HUES6 (cell line): Measurements from ENCODE around the gene UBAC2.

Source experiments
- H3K27ac ChIP-seq: 2 replicates; pipeline ENCODE4 v1.7.0; 2013; ENCODE audit warnings: low read depth, mild to moderate bottlenecking, low read length, inconsistent platforms
- H3K27me3 ChIP-seq: 2 replicates; pipeline ENCODE4 v1.6.1; 2013; ENCODE audit warnings: low read length; ENCODE audit not compliant: control insufficient read depth, insufficient read depth
- H3K36me3 ChIP-seq: 2 replicates; pipeline ENCODE4 v1.6.1; 2013; ENCODE audit warnings: low read length; ENCODE audit not compliant: control insufficient read depth, insufficient read depth
- H3K4me1 ChIP-seq: 2 replicates; pipeline ENCODE4 v1.6.1; 2013; ENCODE audit warnings: low read length; ENCODE audit not compliant: control insufficient read depth, insufficient read depth
- H3K4me3 ChIP-seq: 2 replicates; pipeline ENCODE4 v1.5.1; 2013; ENCODE audit warnings: low read depth, low read length
- H3K9ac ChIP-seq: one replicate; pipeline ENCODE4 v1.6.1; 2013; ENCODE audit warnings: mild to moderate bottlenecking, low read length
- H3K9me3 ChIP-seq: 2 replicates; pipeline ENCODE4 v1.6.1; 2013; ENCODE audit warnings: low read depth, low read length; ENCODE audit not compliant: control insufficient read depth, insufficient read depth

UBAC2 gene, protein sequence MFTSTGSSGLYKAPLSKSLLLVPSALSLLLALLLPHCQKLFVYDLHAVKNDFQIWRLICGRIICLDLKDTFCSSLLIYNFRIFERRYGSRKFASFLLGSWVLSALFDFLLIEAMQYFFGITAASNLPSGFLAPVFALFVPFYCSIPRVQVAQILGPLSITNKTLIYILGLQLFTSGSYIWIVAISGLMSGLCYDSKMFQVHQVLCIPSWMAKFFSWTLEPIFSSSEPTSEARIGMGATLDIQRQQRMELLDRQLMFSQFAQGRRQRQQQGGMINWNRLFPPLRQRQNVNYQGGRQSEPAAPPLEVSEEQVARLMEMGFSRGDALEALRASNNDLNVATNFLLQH

DNA sequence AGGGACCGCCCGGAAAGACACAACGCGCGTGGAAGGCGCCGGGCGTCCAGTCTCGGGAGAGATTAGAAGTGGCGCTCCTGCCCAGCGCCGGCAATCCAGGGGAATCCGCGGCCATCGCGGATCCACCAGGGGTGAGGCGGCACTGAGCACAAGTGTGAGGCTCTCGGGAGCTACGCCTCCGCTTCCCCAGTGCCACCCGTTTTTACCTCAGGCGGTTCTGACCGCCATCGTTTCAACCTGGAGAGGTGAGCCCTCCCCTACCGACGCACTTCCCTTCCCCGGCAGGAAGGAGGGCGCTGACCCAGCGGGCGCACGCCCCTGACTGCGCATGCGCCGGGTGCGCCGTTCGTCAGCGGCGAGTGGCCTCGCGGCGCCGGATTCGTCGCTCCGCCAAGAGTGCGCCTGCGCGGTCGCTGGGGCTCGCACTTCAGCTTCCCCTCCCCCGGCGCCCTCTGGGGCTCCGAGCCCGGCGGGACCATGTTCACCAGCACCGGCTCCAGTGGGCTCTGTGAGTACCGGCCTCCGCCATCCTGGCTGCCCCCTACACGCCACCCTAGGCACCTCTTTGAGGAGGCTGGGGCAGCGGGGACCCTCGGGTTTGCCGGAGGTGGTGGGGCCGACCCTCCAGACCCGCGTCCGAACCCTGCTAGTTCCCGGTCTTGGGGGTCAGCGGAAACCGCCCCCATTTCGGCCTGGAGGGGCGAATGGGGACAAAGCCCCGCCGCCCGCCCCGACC, at the start of gene UBAC2:
TSS of gene UBAC2 (plus strand) at position 423 of the 736 bp plus-strand sequence. CDS start at position 478, 55 bp downstream.
- H3K4me1 ChIP-seq = peaks cover 21% of the 10 kb centered on the region; the same call in 1 of the 2 replicates

DNA sequence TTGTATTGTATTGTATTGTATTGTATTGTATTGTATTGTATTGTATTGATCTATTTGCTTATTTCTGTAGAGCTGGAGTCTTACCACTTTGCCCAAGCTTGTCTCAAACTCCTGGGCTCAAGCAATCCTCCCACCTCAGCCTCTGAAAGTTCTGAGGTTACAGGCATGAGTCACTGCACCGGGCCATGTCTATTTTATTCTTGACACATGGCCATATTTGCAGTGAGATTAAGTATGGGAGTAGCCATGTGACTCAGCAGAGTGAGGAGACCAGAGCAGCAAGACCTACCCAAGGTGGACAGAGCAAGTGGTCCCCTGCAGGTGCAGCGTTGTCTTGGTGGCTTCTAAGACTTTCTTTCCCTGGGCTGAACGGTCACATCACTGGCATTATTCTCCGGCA, 49.1 kb upstream of the UBAC2 start:
- Histone ChIP-seq H3K27me3 (no peaks in the 10 kb centered on the region), H3K27ac (no peak overlapping the region), H3K9ac (no peak overlapping the region), H3K4me1 (peaks cover 8% of the 10 kb centered on the region; the same call in 1 of the 2 replicates), H3K4me3 (no peak overlapping the region), H3K36me3 (no peaks in the 10 kb centered on the region), H3K9me3 (no peaks in the 10 kb centered on the region)

More for the DNA sequence above, at the start of gene UBAC2:
- H3K4me3 ChIP-seq = peak within 1 kb of the TSS; percentile 77
- H3K36me3 ChIP-seq = peaks cover 4% of the 10 kb centered on the region
- H3K9me3 ChIP-seq = no peaks in the 10 kb centered on the region
- H3K27ac ChIP-seq = peak within 1 kb of the TSS; percentile 98
- no peaks in the 10 kb centered on the region for H3K27me3 ChIP-seq
- H3K9ac ChIP-seq = peak within 1 kb of the TSS; percentile 97

DNA sequence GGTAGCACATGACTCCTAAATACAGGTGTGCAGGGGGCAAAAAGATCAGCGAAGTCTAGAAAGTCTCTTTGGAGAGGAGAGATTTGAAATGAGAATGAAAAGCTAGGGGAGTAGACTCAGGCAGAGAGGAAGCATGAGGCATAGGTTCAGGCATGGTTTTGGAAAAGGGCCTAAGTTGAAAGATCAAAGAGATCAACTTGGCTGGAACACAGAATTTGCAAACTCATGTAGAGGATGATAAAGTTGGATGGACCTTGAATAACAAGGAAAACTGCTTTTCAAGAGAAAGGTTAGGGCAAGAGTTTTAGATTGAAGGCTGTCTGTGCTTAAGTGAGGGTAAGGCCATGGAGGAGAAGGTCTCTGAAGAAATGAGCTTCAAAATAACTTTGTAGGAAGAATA, 47.4 kb upstream of the UBAC2 start:
- no peaks in the 10 kb centered on the region for H3K9me3 ChIP-seq
- H3K27ac ChIP-seq = no peak overlapping the region
- no peak overlapping the region for H3K9ac ChIP-seq
- no peaks in the 10 kb centered on the region for H3K36me3 ChIP-seq
- H3K4me1 ChIP-seq = peaks cover 8% of the 10 kb centered on the region; the same call in 1 of the 2 replicates
- H3K4me3 ChIP-seq = no peak overlapping the region
- no peaks in the 10 kb centered on the region for H3K27me3 ChIP-seq

DNA sequence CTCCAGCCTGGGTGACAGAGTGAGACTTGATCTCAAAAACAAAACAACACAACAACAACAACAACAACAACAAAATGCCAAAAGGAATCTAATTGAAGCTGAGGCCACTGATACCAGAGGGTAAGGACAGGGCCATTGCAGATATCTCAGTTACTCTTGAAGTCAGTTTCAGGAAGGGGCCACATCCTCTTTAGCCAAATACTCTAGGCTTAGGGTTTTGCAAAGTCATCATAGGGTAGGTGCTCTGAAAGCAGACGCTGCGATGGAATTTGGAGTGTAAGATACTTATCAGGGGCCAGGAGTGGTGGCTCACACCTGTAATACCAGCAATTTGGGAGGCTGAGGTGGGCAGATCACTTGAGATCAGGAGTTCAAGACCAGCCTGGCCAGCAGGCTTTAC, 46.6 kb upstream of the UBAC2 start:
- no peak overlapping the region for H3K9ac ChIP-seq
- no peaks in the 10 kb centered on the region for H3K27me3 ChIP-seq
- H3K9me3 ChIP-seq = no peaks in the 10 kb centered on the region
- no peak overlapping the region for H3K27ac ChIP-seq
- H3K4me1 ChIP-seq = peaks cover 8% of the 10 kb centered on the region; the same call in 1 of the 2 replicates
- H3K4me3 ChIP-seq = no peak overlapping the region
- no peaks in the 10 kb centered on the region for H3K36me3 ChIP-seq

GRCh38 chr13:99155821-99156220, 44.8 kb upstream of the UBAC2 start:
- H3K27ac ChIP-seq = no peak overlapping the region
- no peaks in the 10 kb centered on the region for H3K9me3 ChIP-seq
- H3K36me3 ChIP-seq = no peaks in the 10 kb centered on the region

GRCh38 chr13:99157046-99157445, 43.6 kb upstream of the UBAC2 start:
- Histone ChIP-seq H3K36me3 (no peaks in the 10 kb centered on the region), H3K4me3 (no peak overlapping the region), H3K9me3 (no peaks in the 10 kb centered on the region), H3K27ac (no peak overlapping the region), H3K4me1 (no peaks in the 10 kb centered on the region), H3K27me3 (no peaks in the 10 kb centered on the region), H3K9ac (no peak overlapping the region)

More at GRCh38 chr13:99155821-99156220, 44.8 kb upstream of the UBAC2 start:
- no peaks in the 10 kb centered on the region for H3K27me3 ChIP-seq
- H3K4me1 ChIP-seq = peaks cover 5% of the 10 kb centered on the region; the same call in 1 of the 2 replicates
- no peak overlapping the region for H3K9ac ChIP-seq
- no peak overlapping the region for H3K4me3 ChIP-seq

GRCh38 chr13:99158846-99159245, 41.8 kb upstream of the UBAC2 start:
- no peak overlapping the region for H3K9ac ChIP-seq

GRCh38 chr13:99159331-99160061, 41.2 kb upstream of the UBAC2 start:
- Histone ChIP-seq H3K9ac (no peak overlapping the region), H3K27ac (no peak overlapping the region), H3K4me3 (no peak overlapping the region), H3K9me3 (no peaks in the 10 kb centered on the region), H3K4me1 (no peaks in the 10 kb centered on the region), H3K36me3 (no peaks in the 10 kb centered on the region), H3K27me3 (no peaks in the 10 kb centered on the region)

More at GRCh38 chr13:99158846-99159245, 41.8 kb upstream of the UBAC2 start:
- Histone ChIP-seq H3K27ac (no peak overlapping the region), H3K36me3 (no peaks in the 10 kb centered on the region), H3K4me1 (no peaks in the 10 kb centered on the region), H3K4me3 (no peak overlapping the region), H3K27me3 (no peaks in the 10 kb centered on the region), H3K9me3 (no peaks in the 10 kb centered on the region)

GRCh38 chr13:99160415-99160814, 40.2 kb upstream of the UBAC2 start:
- H3K27me3 ChIP-seq = no peaks in the 10 kb centered on the region
- no peaks in the 10 kb centered on the region for H3K9me3 ChIP-seq
- H3K27ac ChIP-seq = no peak overlapping the region
- no peaks in the 10 kb centered on the region for H3K4me1 ChIP-seq
- H3K36me3 ChIP-seq = no peaks in the 10 kb centered on the region
- no peak overlapping the region for H3K4me3 ChIP-seq
- no peak overlapping the region for H3K9ac ChIP-seq

DNA sequence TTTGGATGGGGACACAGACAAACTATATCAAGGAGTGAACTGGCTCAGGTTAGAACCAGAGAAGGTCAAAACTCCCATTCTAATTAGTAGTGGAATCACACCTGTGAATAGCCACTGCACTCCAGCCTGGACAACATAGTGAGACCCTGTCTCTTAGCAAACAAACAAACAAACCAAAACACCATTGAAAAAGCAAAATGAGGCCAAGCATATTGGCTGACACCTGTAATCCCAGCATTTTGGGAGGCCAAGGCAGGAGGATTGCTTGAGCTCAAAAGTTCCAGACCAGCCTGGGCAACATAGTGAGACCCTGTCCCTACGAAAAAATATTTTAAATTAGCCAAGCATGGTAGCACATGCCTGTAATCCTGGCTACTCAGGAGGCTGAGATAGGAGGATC, 39.1 kb upstream of the UBAC2 start:
- Histone ChIP-seq H3K4me1 (no peaks in the 10 kb centered on the region), H3K27ac (no peak overlapping the region), H3K36me3 (no peaks in the 10 kb centered on the region), H3K4me3 (no peak overlapping the region), H3K9me3 (no peaks in the 10 kb centered on the region), H3K9ac (no peak overlapping the region), H3K27me3 (no peaks in the 10 kb centered on the region)
